ENCODE data around the gene ARFGAP3.

The ARFGAP3 gene

DNA sequence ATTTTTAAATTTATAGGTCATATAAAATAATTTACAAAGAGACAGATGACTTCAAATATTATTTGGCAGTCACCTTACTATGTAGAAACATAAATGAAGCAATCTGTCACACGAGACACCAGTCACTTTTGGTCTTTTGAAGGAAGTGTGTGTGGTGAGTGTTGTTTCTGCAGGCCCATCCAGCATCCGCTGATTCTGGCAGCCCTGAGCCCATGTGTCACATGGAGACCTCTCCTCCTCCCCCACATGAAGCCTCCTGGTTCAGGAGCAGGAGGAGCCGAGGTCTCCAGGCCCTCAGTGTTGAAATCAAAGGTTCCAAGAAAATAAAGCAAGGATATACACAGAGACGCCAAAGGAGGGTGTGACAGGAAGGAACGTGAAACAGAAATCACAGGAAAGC, 60.1 kb downstream of the ARFGAP3 start:
- H3K27me3 ChIP-seq (ENCODE audit: insufficient read depth, low read depth, severe bottlenecking): no peaks in the 10 kb centered on the region
- H3K4me3 ChIP-seq (ENCODE audit: low read depth, low read length): no peak overlapping the region
- DNase-seq: no peak
- no peak overlapping the region for H3K27ac ChIP-seq
- TF ChIP-seq, protein P1, sequence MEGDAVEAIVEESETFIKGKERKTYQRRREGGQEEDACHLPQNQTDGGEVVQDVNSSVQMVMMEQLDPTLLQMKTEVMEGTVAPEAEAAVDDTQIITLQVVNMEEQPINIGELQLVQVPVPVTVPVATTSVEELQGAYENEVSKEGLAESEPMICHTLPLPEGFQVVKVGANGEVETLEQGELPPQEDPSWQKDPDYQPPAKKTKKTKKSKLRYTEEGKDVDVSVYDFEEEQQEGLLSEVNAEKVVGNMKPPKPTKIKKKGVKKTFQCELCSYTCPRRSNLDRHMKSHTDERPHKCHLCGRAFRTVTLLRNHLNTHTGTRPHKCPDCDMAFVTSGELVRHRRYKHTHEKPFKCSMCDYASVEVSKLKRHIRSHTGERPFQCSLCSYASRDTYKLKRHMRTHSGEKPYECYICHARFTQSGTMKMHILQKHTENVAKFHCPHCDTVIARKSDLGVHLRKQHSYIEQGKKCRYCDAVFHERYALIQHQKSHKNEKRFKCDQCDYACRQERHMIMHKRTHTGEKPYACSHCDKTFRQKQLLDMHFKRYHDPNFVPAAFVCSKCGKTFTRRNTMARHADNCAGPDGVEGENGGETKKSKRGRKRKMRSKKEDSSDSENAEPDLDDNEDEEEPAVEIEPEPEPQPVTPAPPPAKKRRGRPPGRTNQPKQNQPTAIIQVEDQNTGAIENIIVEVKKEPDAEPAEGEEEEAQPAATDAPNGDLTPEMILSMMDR (IDR thresholded peaks at IDR 0.05; ENCODE audit: low read depth, low read length): no peak
- H3K9me3 ChIP-seq (ENCODE audit: severe bottlenecking): no peaks in the 10 kb centered on the region
- peaks cover 5% of the 10 kb centered on the region; the same call in 1 of the 2 replicates for H3K36me3 ChIP-seq

DNA sequence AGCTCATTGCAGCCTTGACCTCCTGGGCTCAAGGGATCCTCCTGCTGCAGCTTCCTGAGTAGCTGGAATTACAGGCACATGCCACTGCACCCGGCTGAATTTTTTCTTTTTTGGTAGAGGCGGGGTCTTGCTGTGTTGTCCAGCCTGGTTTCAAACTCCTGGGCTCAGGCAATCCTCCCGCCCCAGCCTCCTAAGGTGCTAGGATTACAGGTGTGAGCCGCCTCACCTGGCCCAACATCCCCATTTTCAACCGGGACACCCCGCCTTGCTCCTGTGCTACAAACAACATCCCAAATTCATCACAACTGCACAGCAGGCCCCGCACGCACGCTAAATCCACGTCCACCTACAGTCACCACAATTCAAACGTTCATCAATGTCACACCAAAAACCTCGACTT, 61.0 kb downstream of the ARFGAP3 start:
- no peaks in the 10 kb centered on the region for H3K27me3 ChIP-seq (ENCODE audit: insufficient read depth, low read depth, severe bottlenecking)

DNA sequence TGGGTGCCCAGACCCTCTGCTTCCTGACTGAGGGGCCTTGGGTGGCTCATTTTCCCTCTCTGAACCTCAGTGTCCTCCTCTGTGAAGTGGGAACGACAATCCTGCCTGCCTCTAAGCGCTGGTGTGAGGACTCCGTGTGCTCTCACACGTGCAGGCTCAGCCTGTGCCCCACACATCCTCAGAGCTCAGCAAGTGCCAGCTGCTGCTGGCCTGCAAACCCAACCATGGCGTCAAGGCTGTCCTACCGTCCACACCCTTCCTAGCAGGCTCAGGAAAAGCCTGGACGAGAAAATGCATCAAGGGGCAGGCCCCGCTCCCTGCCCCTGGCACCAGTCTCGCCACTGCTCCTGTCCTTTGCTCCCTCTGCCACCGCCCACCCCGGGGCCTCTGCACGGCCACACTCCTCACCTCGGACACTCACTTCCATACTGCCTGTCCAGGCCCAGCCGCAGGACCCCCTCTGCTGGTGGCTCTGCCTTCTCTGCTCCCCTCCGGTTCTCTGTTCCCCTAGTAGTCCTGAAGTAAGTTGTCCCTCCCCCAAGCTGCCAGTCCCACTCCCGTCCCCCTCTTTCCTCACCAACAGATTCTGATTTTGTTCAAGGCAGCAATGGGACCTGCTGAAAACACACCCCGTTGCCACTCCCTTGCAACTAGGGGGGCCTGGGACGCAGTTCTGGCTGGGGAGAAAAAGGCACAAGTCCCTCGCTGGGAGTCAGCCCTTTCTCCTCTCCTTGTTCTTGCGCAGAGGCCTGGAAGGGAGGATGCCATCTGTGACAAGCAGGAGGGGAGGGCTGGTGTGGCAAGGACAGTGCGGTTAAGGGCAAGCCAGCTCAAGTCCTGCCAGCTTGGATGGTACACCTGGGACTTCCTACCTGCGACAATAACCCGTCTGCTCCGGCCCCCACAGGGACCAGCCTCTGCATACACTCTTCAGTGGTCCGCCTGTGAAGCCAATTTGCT, 62.2 kb downstream of the ARFGAP3 start:
- TF ChIP-seq, protein P1 (IDR thresholded peaks at IDR 0.05; ENCODE audit: low read depth, low read length): peak; percentile 52
- H3K9me3 ChIP-seq (ENCODE audit: severe bottlenecking): no peaks in the 10 kb centered on the region
- peak; percentile 36 for DNase-seq
- no peak overlapping the region for H3K4me3 ChIP-seq (ENCODE audit: low read depth, low read length)
- H3K27me3 ChIP-seq (ENCODE audit: insufficient read depth, low read depth, severe bottlenecking): no peaks in the 10 kb centered on the region
- no peak overlapping the region for H3K27ac ChIP-seq
- H3K36me3 ChIP-seq: peaks cover 5% of the 10 kb centered on the region; the same call in 1 of the 2 replicates

More for the DNA sequence above, 61.0 kb downstream of the ARFGAP3 start:
- no peak for DNase-seq
- TF ChIP-seq, protein P1 (IDR thresholded peaks at IDR 0.05; ENCODE audit: low read depth, low read length): no peak
- no peak overlapping the region for H3K27ac ChIP-seq
- no peaks in the 10 kb centered on the region for H3K9me3 ChIP-seq (ENCODE audit: severe bottlenecking)
- peaks cover 5% of the 10 kb centered on the region; the same call in 1 of the 2 replicates for H3K36me3 ChIP-seq
- no peak overlapping the region for H3K4me3 ChIP-seq (ENCODE audit: low read depth, low read length)

DNA sequence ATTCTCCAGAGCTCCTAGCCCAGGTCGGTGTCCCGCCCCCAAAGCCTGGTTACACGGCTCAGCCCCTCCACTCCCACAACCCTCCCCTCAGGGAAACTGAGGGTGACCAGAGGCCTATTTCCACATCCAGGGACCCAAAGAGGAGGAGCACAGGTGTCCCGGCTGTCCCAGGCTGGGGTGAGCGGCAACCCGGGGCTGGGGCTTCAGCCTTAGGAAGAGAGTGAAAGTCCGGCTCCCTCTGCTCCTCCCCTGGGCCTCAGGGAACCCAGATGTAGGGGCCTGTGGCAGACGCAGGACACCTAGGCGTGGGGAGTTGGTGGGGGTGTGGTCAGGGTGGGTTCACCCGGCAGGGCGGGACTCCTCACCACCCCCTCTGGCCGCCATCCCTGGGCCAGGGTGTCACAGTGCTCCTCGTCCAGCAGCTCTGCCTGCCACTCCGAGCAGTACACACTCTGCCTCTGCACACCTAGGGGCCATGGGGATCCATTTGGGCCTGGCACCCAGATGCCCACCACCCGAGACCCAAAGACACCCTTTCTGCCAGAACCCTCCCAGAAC, 63.1 kb downstream of the ARFGAP3 start:
- H3K4me3 ChIP-seq (ENCODE audit: low read depth, low read length): no peak overlapping the region
- H3K27me3 ChIP-seq (ENCODE audit: insufficient read depth, low read depth, severe bottlenecking): no peaks in the 10 kb centered on the region
- no peak for DNase-seq
- peaks cover 5% of the 10 kb centered on the region; the same call in 1 of the 2 replicates for H3K36me3 ChIP-seq
- no peaks in the 10 kb centered on the region for H3K9me3 ChIP-seq (ENCODE audit: severe bottlenecking)
- H3K27ac ChIP-seq: no peak overlapping the region
- TF ChIP-seq, protein P1 (IDR thresholded peaks at IDR 0.05; ENCODE audit: low read depth, low read length): no peak

DNA sequence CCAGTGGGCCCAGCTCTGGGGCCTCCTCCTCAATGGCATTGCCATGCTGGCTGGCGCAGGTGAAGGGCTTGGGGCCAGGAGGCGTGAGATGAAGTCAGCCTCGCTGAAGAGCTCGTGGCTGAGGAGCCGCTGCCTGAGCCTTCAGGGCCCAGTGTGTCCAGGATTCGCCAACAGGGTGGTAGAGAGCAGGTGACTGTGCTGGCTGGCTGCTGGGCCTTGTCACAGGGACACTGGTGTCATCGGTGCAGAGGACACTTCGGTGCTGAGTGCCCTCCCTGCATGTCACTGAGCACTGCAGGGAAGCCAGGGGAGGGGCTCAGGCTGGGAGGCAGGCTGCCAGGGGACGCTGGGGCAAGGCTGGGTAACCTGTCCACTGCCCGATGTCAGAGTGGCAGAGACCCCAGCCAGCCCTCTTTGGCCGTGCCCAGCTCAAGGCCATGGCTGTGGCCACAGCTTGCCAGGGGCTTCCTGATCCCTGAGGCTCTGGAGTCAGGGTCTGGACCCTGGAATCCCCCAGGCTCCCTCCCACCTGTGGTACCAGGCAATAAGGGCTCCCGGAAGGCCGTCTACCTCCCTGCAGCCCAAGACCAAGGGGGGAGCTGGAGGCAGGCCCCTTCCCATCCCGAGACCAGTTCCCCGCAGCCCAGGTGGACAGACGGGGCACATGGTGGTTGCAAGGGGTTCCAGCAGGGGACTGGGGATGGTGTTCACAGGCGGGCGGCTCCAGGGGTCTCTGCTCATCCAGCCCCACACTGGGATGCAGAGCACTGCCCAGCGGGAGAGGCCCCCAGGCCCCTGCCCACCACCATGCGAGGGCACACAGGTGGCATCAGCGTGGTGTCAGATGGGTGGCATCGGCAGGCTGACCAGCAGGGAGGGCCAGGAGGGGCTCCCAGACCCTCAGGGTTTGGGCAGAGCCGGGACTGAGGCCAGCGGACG, 63.9 kb downstream of the ARFGAP3 start:
- TF ChIP-seq, protein P1 (IDR thresholded peaks at IDR 0.05; ENCODE audit: low read depth, low read length): no peak
- H3K27ac ChIP-seq: no peak overlapping the region
- H3K27me3 ChIP-seq (ENCODE audit: insufficient read depth, low read depth, severe bottlenecking): no peaks in the 10 kb centered on the region
- H3K36me3 ChIP-seq: peaks cover 4% of the 10 kb centered on the region; the same call in 1 of the 2 replicates
- DNase-seq: no peak
- no peaks in the 10 kb centered on the region for H3K9me3 ChIP-seq (ENCODE audit: severe bottlenecking)
- H3K4me3 ChIP-seq (ENCODE audit: low read depth, low read length): no peak overlapping the region

Measured in WERI-Rb-1 (cell line).